Inflammatory macrophage (primary cell): ENCODE results near the gene HES1.
"Not testable (repeated sequence)": the region's sequence is repeated elsewhere in the genome, so short reads cannot be mapped to it uniquely, and the experiment has no call there.

Source experiments
- DNase-seq, 2 donors: peaks; one replicate each; pipeline ENCODE4 v3.0.0-alpha.2; 2020 to 2022
- total RNA-seq, 18 experiments: gene quantifications; one replicate each; lab custom pipeline; 2026; ENCODE audit warnings: mixed read lengths in 6 of 18, inconsistent platforms in 2 of 18; lab: John Stamatoyannopoulos, UW

HES1 gene, protein sequence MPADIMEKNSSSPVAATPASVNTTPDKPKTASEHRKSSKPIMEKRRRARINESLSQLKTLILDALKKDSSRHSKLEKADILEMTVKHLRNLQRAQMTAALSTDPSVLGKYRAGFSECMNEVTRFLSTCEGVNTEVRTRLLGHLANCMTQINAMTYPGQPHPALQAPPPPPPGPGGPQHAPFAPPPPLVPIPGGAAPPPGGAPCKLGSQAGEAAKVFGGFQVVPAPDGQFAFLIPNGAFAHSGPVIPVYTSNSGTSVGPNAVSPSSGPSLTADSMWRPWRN
- 0.04 to 6.9 (median 0.41) reads per million in 18 experiments for total RNA-seq

DNA sequence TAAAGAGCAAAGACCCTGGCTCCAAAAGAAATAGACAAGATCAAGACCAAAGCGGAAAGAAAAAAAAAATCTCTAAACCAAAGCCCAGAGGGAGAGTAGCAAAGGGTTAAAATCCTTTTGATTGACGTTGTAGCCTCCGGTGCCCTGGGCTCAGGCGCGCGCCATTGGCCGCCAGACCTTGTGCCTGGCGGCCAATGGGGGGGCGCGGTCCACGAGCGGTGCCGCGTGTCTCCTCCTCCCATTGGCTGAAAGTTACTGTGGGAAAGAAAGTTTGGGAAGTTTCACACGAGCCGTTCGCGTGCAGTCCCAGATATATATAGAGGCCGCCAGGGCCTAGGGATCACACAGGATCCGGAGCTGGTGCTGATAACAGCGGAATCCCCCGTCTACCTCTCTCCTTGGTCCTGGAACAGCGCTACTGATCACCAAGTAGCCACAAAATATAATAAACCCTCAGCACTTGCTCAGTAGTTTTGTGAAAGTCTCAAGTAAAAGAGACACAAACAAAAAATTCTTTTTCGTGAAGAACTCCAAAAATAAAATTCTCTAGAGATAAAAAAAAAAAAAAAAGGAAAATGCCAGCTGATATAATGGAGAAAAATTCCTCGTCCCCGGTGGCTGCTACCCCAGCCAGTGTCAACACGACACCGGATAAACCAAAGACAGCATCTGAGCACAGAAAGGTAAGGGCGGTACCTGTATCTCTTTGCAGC is at the start of gene HES1:
Gene HES1 (plus strand): TSS at position 343 of the 713 bp plus-strand sequence. CDS start 233 bp downstream, at position 576.
- DNase-seq = peak; percentile 48 to 64

DNA sequence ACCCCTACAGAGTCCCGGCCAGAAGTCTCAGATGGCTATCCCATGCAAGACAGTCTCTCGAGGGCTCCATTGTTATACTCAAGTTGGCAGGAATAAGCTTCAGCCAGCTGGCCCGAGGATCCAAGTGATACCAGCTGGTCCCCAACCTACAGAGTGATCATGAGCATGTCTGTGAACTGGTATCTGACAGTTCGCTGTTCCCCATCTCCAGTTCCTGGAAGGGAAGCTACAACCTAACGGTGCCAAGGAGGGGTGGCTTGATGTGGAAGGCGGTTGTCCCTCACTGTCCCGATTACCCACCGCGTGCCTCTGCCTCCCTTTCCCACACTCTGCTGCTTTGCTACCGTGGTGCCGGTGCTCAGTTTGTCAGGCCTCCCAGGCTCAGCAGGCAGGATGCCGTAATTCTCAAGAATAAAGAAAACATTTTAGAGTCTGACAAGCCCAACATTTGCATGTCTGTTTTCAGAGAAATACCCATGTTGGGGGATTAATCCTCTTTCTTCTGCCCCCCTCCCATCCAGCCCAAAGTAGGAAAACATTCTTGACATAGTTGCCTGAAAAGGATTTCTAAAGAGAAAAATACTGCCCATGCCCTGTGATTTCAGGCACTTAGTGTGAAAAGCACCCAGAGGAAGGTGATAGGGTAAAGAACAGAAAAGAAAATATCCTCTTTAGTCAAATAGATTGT is 49.4 kb upstream of the HES1 start:
- DNase-seq = no peak

DNA sequence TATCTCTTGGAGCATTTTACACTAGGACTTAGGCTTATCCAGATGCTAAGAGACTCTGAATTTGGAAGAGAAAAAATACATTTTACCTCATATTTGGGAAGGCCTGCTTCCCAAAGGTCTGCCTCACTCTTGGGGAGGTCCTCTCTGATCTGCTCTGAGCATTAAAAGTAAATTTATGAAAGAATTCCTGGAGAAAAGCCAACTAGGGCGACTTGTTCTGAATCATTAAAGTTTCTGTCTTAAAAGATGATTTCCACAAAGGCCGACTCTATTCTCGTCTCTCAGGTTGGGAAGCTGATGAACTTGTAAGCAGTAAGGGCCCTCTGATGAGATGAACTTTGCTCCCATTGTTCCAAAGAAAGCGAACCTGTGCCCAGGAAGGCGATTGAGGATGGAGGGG is 48.7 kb upstream of the HES1 start:
- DNase-seq = no peak

DNA sequence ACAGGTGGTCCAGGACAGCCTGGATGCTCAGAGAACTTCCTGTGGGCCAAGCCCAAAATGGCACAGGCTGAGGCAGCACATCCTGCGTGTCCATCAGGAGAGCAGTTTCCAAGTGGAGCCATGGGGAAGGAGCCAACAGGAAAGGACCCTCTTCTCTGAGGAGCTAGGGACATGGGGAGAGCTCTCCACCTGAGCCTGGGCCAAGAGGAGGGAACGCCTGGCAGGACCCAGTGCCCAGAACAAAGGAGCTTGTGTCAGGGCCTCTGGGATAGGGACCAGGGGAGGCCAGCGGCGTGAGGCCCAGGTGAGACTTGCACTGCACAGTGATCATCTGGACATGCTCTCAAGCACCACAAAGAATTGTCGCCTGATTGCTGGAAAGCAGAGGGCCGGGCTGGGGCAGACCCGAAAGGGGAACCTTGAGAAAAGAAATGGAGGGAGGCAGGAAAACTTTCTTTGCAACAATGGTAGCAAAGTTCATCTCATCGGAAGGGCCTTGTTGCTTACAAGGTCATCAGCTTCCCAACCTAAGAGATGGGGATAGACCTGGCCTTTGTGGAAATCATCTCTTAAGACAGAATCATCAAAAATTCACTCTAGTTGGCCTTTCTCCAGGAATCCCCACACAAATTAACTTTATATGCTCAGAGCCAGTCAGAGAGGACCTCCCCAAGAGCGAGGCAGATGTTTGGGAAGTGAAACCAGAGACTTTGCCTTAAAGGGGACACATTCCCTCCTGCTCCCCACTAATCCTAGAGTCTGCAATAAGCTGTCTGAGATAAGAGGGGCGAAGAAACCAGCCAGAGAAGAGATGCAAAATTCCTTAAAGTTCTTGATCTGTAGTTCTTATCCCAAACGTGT is 47.7 kb upstream of the HES1 start:
- peak in 1 of 2 donors; percentile 22 for DNase-seq

DNA sequence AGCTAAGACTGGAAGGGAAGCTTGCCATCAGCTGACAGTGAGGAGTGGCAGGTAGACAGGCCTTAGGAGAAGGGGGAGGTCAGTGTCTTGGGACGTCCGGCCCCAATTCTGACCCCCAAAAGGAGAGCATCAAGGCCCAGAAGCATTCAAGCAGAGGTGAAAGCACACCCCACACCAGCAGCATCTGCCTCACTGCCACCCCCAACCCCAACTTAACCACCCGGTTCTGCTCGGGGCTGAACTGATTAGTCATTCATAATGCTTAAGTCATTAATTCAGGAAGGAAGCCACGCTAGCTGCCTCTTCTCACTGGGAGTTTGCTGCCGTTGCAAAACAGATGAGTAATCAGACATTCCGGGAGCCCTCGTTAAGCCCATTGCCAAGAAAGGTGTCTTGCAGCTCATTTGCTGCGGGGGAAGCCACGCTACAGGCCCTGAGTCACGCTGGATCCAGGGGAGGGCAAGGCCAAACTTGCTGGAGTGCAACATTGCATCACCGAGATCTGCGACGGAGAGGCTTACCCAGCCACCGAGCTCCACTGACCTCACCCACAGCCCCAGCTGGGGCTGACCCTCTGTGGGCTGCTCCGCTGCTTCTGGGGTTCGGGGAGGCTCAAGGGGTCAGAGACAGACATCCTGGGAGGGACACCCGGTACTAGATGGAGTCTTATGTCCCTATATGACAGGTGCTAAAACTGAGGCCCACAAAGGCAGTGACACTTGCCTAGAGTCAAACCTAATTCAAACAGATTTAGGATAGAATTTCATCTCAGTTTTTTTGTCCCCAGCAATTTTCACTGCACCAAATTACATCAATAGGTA is 46.4 kb upstream of the HES1 start:
- peak; percentile 99 for DNase-seq

DNA sequence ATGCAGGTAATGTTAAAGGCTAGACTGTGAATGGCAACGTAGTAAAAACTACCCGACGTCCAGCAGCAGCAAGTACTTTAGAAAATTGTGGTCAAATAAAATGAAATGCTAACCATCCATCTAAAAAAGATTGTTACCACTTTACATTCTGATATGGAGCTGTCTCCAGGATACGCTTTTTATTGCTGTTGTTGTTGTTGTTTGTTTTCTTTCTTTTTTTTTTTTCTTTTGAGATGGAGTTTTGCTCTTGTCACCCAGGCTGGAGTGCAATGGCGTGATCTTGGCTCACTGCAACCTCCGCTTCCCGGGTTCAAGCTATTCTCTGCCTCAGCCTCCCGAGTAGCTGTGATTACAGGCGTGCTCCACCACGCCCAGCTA is 45.8 kb upstream of the HES1 start:
- DNase-seq = not testable (repeated sequence)

DNA sequence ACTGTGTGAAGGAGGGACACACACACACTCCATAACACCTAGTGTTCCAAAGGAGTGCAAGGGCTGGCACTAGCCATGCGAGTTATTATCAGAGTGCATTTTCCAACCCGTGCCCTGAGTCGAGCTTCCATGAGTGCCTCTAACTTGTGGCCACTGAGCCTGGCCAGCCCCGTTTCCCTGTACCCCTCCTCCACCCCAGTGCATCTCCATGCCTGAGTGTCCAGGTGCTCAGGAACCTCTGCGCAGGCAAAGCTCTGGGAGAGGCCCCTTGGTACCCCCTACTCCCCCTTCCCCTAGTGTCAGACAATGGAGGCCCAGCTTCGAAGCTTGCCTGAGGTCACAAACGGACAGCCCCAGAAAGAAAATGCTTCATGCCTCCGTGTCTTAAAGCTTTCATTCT is 45.2 kb upstream of the HES1 start:
- no peak for DNase-seq

DNA sequence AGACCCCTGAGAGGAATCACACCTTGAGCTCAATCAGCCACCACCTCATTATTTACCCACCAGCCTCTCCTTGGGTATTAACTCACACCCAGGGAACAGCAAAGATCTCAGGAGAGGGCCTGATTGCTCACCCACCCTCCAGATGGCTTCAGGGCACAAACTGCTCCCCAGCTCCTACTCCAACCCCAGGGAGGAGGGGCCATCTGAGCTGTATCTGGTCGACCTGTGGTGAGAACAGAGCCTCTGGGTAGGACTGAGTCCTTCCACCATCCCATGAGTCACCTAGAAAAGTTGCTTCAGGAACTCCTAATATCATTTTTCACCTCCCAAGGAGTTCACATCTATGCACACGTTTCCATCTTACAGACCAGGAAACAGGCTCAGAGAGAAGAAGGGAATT is 44.8 kb upstream of the HES1 start:
- no peak for DNase-seq

DNA sequence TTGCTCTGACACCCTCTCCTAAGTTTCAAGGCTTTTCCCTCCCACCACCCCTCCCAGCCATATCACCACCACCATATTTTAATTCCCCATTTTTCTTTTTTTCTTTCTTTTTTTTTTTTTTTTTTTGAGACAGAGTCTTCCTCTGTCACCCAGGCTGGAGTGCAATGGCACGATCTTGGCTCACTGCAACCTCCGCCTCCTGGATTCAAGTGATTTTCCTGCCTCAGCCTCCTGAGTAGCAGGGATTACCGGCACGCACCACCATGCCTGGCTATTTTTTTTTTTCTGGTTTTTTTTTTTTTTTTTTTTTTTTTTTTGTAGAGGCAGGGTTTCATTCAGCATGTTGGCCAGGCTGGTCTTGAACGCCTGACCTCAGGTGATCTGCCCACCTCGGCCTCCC is 44.1 kb upstream of the HES1 start:
- not testable (repeated sequence) for DNase-seq

DNA sequence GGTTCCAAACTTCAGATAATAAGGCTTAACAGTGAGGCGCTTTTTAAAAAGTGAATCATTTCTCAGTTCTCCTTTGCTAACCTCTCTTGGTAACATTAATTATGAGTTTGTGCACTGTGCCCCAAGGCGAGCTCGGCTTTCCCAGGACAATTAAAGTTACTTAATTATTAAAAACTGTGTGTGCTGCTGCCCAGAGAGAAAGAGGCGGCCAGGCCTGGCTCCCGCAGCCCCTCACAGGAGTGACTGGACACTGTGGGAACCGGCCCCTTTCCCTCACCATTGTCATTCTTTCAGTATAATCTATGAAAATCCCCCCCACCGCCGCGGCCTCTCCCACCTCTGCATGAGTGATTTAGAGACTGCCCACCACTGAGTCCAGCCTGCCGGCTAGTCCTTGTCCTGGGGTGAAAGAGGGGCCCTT is 43.1 kb upstream of the HES1 start:
- no peak for DNase-seq

DNA sequence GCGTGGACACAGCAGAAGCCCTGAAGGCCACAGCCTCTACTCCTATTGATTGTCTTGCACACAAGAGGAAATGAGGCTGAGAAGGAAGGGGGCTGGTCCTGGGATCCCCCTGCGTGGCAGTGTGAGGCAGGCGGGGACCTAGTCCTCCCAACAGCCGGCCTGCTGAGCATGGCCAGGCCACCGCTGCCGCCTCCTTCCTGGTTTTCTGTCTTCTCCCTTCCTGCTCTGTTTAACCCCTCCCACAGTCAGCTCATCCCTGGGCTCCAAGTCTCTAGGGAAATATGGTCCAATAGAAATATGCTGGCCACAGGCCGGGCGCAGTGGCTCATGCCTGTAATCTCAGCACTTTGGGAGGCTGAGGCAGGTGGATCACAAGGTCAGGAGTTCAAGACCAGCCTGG is 42.1 kb upstream of the HES1 start:
- DNase-seq = no peak

DNA sequence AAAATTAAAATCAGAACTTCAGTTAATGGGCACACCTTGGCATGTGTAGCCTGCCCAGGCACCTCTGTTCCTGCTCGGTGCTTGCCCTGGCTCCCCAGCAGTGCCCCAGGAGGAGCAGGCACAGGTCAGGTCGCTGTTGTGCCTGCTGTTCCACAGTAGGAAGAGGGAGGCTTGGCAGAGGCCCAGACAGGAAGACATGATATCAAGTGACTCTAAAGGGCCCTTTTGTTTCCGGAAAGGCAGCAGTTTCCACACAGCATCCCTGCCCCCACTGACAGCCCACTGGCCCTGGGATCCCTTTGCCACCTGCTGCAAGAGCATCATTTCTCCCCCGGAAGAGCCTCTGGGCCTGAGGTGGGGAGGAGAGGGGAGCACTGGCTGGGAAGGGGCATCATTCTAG is 40.5 kb upstream of the HES1 start:
- DNase-seq = no peak

DNA sequence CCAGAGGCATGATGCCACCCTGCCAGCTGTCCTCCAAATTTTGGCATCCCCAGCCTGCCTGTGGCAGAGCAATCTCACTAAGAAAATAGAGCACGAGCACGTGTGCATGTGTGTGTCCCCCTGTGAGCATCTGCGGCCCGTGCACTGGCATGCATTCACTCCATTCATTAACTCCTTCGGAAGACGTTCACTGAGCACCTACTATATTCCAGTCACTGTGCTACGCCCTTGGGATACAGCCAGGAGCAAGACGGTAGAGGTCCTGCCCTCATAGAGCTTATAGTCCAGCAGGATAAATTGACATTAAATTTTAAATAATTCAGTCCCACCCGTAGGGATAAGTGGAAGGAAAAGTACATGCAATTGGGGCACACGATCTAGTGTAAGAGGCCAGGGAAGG is 40.0 kb upstream of the HES1 start:
- no peak for DNase-seq

DNA sequence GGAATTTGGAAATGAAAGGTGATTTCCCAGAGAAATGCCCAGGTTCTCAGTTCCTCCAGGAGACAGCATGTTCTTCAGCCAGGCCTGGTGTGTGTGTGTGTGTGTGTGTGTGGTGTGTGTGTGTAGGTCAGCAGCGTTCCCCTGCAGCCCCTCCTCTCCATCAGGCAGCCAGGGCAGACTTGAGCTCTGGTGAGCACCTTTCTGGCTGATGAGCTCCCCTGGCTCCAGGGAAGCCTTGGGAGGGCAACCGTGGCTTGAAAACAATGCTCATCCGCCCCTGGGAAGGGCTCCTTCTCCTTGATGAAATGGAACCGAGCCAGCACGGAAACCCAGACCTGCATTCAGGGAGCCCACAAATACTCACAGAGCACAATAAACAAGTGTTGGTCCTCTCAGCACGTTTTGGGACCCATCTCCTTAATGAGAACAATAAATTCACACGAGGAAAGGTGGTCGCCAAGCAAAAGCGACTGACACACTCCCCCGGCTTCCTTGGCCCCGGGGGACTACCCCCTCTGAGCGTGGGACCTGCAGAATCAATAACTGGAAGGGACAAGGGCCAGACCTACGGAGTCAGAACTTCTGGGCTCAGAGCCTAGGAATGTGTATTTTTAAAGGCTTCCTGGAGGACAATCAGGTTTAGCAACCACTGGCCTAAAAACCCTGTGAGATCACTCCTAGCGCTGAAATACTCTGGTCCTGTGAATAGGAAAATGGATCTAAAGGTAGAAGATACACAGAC is 38.6 kb upstream of the HES1 start:
- DNase-seq = no peak

DNA sequence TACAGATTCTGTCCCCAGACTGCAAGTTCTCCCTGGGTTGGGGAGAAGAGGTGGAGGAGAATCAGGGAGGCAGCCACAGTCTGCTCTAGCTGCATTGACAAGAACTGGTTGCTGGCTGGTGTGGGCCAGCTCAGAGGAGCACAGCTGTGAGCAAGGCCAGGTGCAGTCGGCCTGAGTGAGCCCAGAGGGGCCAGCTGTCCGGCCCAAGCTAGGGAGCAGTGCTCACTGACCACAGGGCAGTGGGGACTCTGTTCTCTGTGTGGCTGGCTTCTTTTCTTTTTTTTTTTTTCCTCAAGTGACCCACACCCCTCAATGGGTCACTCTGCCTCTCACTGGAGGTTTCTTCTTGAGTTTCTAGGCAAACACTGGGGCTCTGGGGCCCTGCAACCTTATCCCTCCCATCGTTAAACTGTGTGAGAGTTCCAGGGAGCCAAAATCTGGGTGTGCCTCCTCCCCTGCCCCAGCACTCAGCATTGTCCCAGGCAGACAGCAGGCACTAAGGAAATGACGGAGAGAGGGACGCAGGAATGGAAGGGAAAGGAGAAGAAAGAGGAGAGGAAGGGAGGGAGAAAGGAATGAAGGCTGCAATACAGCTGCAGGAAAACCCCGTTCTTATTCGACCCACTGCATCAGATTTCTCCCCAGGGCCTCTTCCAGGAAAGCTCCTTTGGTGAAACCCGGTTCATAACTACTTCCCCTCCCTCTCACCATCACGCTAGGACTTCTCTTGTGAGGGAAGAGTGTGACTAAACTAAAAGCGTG is 37.7 kb upstream of the HES1 start:
- peak; percentile 50 to 61 for DNase-seq

DNA sequence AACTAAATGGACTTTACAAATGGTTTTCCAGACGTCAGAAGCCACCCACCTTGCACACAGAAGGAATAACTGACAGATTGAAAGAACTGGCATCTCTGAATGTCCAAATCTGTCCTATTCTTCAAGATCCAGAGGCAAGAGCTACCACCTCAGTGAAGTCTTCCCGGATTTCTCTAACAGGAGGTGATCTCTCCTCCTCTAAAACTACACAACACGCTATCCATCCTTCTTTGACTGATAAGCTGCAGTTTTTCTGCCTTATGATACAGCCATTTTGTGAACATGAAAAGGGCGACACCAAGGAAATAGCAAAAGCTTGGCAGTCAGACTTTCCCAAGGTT is 37.1 kb upstream of the HES1 start:
- no peak for DNase-seq

DNA sequence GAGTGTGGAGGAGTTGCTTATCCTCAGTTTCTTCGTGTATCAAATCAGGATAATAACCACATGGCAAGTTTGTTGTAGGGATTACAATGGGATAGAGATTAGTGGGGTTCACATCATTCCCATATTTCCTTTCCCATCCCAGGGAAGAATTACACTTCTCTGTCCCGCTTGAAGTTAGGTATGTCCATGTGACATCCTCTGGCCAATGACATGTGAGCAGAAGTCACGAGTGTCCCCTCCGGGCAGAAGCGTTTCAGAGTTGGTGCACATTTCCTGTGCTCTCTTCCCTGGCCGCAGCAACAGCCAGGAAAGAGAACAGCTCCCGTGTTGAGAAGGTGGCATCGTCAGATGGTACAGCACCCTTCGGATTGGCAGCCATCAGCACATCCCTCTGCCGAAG is 36.7 kb upstream of the HES1 start:
- DNase-seq = no peak

DNA sequence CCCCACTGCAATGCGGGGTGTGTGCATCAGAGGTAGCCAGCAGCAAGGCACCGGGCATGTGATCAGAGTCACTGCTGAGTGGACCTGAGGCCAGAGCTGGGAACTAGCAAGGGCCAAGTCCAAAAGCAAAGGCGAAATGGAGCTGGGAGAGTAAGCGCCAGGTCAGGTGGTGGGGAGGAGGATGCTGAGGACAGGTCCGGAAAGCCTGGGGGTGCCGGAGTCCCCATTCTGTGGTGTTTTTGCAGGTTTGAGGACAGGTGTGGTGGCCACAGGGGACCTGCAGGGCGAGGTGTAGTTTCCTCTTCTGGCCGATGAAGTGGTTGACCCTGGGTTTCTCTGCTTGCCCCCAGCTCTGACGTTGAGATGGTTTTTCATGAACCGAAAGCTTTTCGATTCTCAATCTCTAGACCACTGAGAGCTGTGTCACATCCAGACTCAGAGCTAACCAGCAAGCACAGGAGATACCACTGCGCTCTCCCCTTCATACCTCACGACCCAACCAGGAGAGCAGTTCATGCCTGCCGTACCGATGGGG is 35.0 kb upstream of the HES1 start:
- no peak for DNase-seq

DNA sequence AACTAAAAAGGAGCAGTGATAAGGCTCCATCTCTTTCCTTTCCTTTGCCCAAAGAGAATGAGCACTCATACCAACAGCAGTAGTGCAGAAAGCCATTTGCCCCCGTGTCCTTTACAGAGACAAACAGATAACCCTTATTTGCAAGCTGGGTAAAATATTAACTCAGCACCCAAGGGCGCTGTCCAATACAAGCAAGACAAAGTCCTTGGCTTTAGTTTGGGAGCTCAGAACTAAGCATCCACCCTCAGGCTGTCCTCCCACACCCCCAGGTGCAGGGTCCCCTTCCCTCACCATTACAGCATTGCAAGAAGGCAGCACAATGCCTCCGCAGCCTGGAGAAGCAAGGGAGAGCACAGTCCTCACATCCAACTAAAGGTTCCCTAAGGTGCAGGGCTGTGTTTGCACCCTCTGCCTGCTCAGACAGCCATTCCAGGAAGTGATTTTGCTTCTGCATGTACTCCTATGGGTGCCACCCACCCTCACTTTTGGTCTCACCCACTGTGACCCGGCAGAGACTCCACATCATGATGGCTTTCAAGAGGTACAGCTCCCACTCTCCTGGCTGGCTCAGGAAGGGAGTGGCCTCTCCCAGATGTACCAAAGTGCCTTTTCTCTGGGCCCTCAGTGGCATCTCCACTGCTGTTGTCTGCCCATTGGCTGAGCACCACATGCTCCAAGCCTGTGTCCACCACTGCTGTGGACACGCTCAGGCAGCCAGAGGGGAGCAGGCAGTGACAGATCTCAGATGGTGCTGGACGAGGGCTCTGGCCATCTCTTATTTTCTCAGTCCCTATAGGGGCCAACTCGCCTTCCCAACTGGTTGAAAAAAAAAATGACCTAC is 34.1 kb upstream of the HES1 start:
- DNase-seq = no peak
